K562 (cell line): ENCODE results near the gene SAP30L. TPM values are rescaled to one million over a fixed set of nuclear protein-coding genes. Genes with fewer than 3 reads are reported as not detected.

ENCODE experiments used
- ATAC-seq: fragments of 200-7000 bp; cut with Tn5 transposase; 3 replicates; pipeline ENCODE4 v1.9.1; 2020; ENCODE audit warnings: moderate library complexity
- BruUV-seq: library from RNA; stranded (reverse); fragments of 400-500 nt; replicated peaks from 2 replicates; lab custom pipeline; 2021; lab: Mats Ljungman, UMichigan
- CTCF ChIA-PET: fragments of 300-600 bp; formaldehyde crosslinking; extraction: SDS; loops from one replicate; lab custom pipeline; 2021; ENCODE audit warnings: low intra/inter-chr PET ratio; lab: Yijun Ruan, JAX
- POLR2A ChIA-PET: fragments of 300-600, 350-650 bp; sonication (Branson Sonifier 250); formaldehyde crosslinking; extraction: SDS; loops from one replicate; lab custom pipeline; 2021; ENCODE audit warnings: antibody characterized with exemption, inconsistent platforms; lab: Yijun Ruan, JAX
- DNase-seq, 4 experiments: peaks; one replicate each; pipeline versions ENCODE4 v3.0.0 to v3.0.0-alpha.2; 2011 to 2018; ENCODE audit warnings: low spot score in 3 of 4, mixed read lengths in 3 of 4; ENCODE audit errors: extremely low read depth in 1 of 4
- FAIRE-seq: peaks from 2 replicates; lab custom pipeline; 2011; peaks lifted over from hg19 to GRCh38; lab: Jason Lieb, UNC
- H2AFZ ChIP-seq: 2 replicates; pipeline ENCODE4 v1.6.0; 2011; ENCODE audit warnings: low read depth, low read length, control low read depth, inconsistent platforms
- H3K27ac ChIP-seq: fragments of 200-600 bp; 3 replicates; pipeline ENCODE4 v1.8.0; 2011; ENCODE audit warnings: low read depth, mild to moderate bottlenecking, control low read depth, inconsistent platforms, low read length, moderate library complexity, mixed read lengths; ENCODE audit errors: extremely low read depth
- H3K27me3 ChIP-seq, 2 experiments: fragments of 300-600 bp in 1 of 2; 2 replicates in 1 of 2; 3 replicates in 1 of 2; pipeline versions ENCODE4 v1.6.0 to v1.8.0; 2011; ENCODE audit warnings: inconsistent platforms in 2 of 2, low read length in 2 of 2, mild to moderate bottlenecking in 1 of 2, mixed read lengths in 1 of 2, moderate library complexity in 1 of 2; ENCODE audit not compliant: control insufficient read depth in 2 of 2, insufficient read depth in 2 of 2
- H3K36me3 ChIP-seq: fragments of 300-600 bp; 3 replicates; pipeline ENCODE4 v1.8.0; 2011; ENCODE audit warnings: mild to moderate bottlenecking, low read length, inconsistent platforms; ENCODE audit not compliant: control insufficient read depth, insufficient read depth
- H3K4me1 ChIP-seq, 2 experiments: fragments of 200-600 bp in 1 of 2; replicated peaks in 1 of 2; 2 replicates in 1 of 2; 3 replicates in 1 of 2; pipeline versions ENCODE4 v1.5.1 to v1.8.0; 2011; ENCODE audit warnings: inconsistent platforms in 2 of 2, low read length in 2 of 2, mild to moderate bottlenecking in 1 of 2, mixed read lengths in 1 of 2, moderate library complexity in 1 of 2; ENCODE audit not compliant: control insufficient read depth in 2 of 2, insufficient read depth in 2 of 2
- H3K4me2 ChIP-seq: 2 replicates; pipeline ENCODE4 v1.6.1; 2011; ENCODE audit warnings: low read length, control low read depth, inconsistent platforms, mixed read lengths; ENCODE audit not compliant: insufficient read depth
- H3K4me3 ChIP-seq: fragments of 200-600 bp; sonication (generic), shearing (Covaris generic); 2 replicates; pipeline ENCODE4 v1.5.1; 2016; ENCODE audit warnings: control low read depth, inconsistent platforms
- H3K79me2 ChIP-seq: fragments of 200-600 bp; 3 replicates; pipeline ENCODE4 v1.8.0; 2011; ENCODE audit warnings: low read length, inconsistent platforms; ENCODE audit not compliant: control insufficient read depth, insufficient read depth
- H3K9ac ChIP-seq, 2 experiments: 2 replicates each; pipeline versions ENCODE4 v1.6.0 to v1.6.1; 2011; ENCODE audit warnings: low read depth in 2 of 2, low read length in 2 of 2, control low read depth in 1 of 2, inconsistent platforms in 1 of 2, mild to moderate bottlenecking in 1 of 2, mixed read lengths in 1 of 2; ENCODE audit not compliant: insufficient read depth in 1 of 2
- H3K9me1 ChIP-seq: one replicate; pipeline ENCODE4 v1.6.0; 2011; ENCODE audit warnings: inconsistent platforms, mild to moderate bottlenecking, low read length, moderate library complexity; ENCODE audit not compliant: control insufficient read depth, insufficient read depth
- H3K9me3 ChIP-seq: replicated peaks from 2 replicates; pipeline ENCODE4 v1.5.1; 2011; ENCODE audit warnings: low read depth, low read length, inconsistent platforms; ENCODE audit not compliant: control insufficient read depth, insufficient read depth
- H4K20me1 ChIP-seq: replicated peaks from 2 replicates; pipeline ENCODE4 v1.6.1; 2011; ENCODE audit warnings: low read length, inconsistent platforms, mixed read lengths; ENCODE audit not compliant: control insufficient read depth, insufficient read depth
- CBX3 ChIP-seq, 2 experiments: IDR thresholded peaks; 1 replicate in 1 of 2; 2 replicates in 1 of 2; pipeline ENCODE4 v1.6.1; 2012; ENCODE audit warnings: inconsistent platforms in 2 of 2, low read length in 2 of 2, borderline replicate concordance in 1 of 2, control low read depth in 1 of 2
- EGR1 ChIP-seq: fragments of 450-650 bp; conservative IDR thresholded peaks from 2 replicates; pipeline ENCODE4 v1.6.1; 2017; ENCODE audit warnings: mild to moderate bottlenecking
- HDAC2 ChIP-seq: fragments of 450-650 bp; IDR thresholded peaks from 2 replicates; pipeline ENCODE4 v1.6.1; 2016; ENCODE audit warnings: mild to moderate bottlenecking
- NFIC ChIP-seq: fragments of 450-650 bp; IDR thresholded peaks from 2 replicates; pipeline ENCODE4 v1.6.1; 2017; ENCODE audit warnings: mild to moderate bottlenecking, inconsistent platforms
- POLR2A ChIP-seq: fragments of 450-650 bp; conservative IDR thresholded peaks from 2 replicates; pipeline ENCODE4 v1.6.1; 2016
- WGBS: fragments of 100-300 bp; shearing (Covaris generic); methylation state at CpG from one replicate; pipeline ENCODE4 v1.1.6; 2016; ENCODE audit warnings: low coverage, mixed read lengths; ENCODE audit not compliant: insufficient coverage; ENCODE audit errors: missing lambda C conversion rate; 5-methylcytosine and 5-hydroxymethylcytosine counted together
- in situ Hi-C: fragments of 300-500 bp; cut with MboI; formaldehyde crosslinking; loops from 4 replicates; pipeline ENCODE4 v1.15.0; 2018; ENCODE audit warnings: inconsistent platforms, mixed read lengths
- intact Hi-C: fragments of 100-400 bp; cut with micrococcal nuclease; formaldehyde crosslinking; loops from 2 replicates; pipeline ENCODE4 v1.14.2; 2022
- polyA plus RNA-seq, 8 experiments: library from polyadenylated mRNA; depleted of rRNA in 4 of 8; stranded (reverse) in 5 of 8; unstranded in 3 of 8; fragments of >200 nt; fragmentation: Nextera tagmentation in 2 of 8; fragmentation: Illumina TruSeq in 1 of 8; extraction: Ambion mirVana in 2 of 8; extraction: Trizol in 1 of 8; gene quantifications; 2 replicates each; pipeline versions ENCODE4 v1.2.1 to v1.2.3, GENCODE V29; 2011 to 2014; ENCODE audit warnings: inconsistent platforms in 1 of 8, missing spikeins in 1 of 8
- total RNA-seq, 7 experiments: library from RNA; depleted of rRNA in 6 of 7; stranded (reverse); fragments of >200 nt in 6 of 7; fragmentation: Illumina TruSeq in 2 of 7; extraction: Trizol in 2 of 7; gene quantifications; 2 replicates each; pipeline versions ENCODE4 v1.2.1 to v1.2.3, GENCODE V29; 2011 to 2021; ENCODE audit warnings: low replicate concordance in 1 of 7

The SAP30L gene
- total and polyA plus RNA-seq, 9 of the 15 experiments (the other 6 are each of a cell fraction or from before 2014, with no cell fraction given) = 5.1 to 33.6 (median 28.1) TPM

DNA sequence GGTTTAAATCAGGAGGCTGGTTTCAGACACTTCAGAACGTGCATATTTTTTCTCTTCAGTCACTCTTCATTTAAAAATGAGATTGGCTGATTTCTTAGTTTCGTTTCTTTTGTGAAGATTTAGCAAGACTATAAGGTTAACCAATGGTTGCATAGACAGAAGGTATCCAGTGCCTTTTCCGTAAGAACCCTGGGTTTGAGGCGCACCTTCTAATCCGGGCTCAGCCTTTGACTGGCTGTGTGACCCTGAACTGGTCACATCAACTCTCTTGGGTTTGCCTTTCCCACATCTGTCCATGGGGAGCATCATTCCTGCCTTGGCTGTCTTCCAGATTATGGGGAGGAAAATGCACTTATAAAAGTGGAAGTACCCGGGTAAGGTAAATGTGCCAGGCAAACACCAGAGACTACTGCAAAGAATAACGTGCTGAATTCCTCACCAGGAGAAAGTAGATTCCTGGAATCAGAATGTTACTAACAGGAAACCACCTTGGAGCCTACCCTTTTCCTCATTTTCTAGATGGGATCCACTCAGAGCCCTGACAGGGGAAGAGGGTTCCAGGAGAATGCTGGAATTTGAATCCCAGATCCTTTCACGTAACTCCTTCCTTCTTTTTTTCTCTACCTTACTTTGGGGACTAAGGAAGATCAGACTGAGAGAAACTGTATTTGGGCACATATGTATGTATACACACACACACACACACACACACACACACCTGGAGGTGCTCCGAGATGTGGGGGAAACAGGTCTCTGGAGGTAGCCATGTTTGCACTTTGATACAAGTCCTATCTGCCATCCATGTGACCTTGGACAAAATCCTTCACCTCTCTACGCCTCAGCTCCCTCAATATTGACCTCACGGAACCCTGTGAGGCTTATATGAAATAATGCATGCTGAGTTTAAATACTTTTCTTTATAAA, 25.4 kb downstream of the SAP30L start:
- ATAC-seq = no peak
- Histone ChIP-seq H3K79me2 (no peaks in the 10 kb centered on the region), H3K4me3 (no peak overlapping the region), H3K27me3 (peaks cover 40 to 51% of the 10 kb centered on the region in 2 experiments), H3K4me1 (peaks cover 0 to 7% of the 10 kb centered on the region in 2 experiments; a peak in 1 of 5 replicates), H3K27ac (no peak overlapping the region), H2AFZ (no peak overlapping the region), H4K20me1 (peaks cover 2% of the 10 kb centered on the region; the same call in 1 of the 2 replicates), H3K36me3 (no peaks in the 10 kb centered on the region), H3K9ac (no peak overlapping the region), H3K4me2 (no peak overlapping the region), H3K9me1 (no peaks in the 10 kb centered on the region), H3K9me3 (no peaks in the 10 kb centered on the region)
- TF ChIP-seq NFIC = 0 out of 2 replicates have a peak, but pooled peaks have one; percentile 11
- TF ChIP-seq HDAC2 = no peak
- DNase-seq = no peak
- CTCF ChIA-PET = no interaction called here
- POLR2A ChIA-PET = interaction anchor here (0.6 to 1.0 kb wide), 2 partner anchors 144 to 505 kb away, joined by 3 read pairs; no protein-coding TSS in a partner anchor
- no peak for FAIRE-seq
- WGBS = under 1% methylated on average over 10 of the region's 11 CpGs
- in situ Hi-C loops = no loop called here
- no TSS peak for BruUV-seq
- intact Hi-C loops = no loop called here

- no peak overlapping the region for H3K4me3 ChIP-seq
- H3K9me3 ChIP-seq = no peaks in the 10 kb centered on the region
- H3K79me2 ChIP-seq = no peaks in the 10 kb centered on the region
- no peak for FAIRE-seq
- ChIA-PET POLR2A (no interaction called here), CTCF (no interaction called here)
- TF ChIP-seq POLR2A (no peak), CBX3 (IDR thresholded peaks at IDR 0.05; ENCODE audit: borderline replicate concordance in 1 of 2, low read length in 2 of 2) (no peak), EGR1 (peak; percentile 22; the same call in 1 of the 2 replicates)
- no peak for ATAC-seq
- H3K9me1 ChIP-seq = no peaks in the 10 kb centered on the region
- H3K36me3 ChIP-seq = no peaks in the 10 kb centered on the region
- in situ Hi-C loops = no loop called here
- H2AFZ ChIP-seq = no peak overlapping the region
- WGBS = 10% methylated on average over 35 of the region's 35 CpGs
- intact Hi-C loops = no loop called here
- H3K27ac ChIP-seq = no peak overlapping the region
- peaks cover 54 to 64% of the 10 kb centered on the region in 2 experiments for H3K27me3 ChIP-seq
- H3K4me2 ChIP-seq = no peak overlapping the region
- no peak overlapping the region for H3K9ac ChIP-seq
- no TSS peak for BruUV-seq
- no peak for DNase-seq
- peaks cover 0 to 15% of the 10 kb centered on the region in 2 experiments; a peak in 1 of 5 replicates for H3K4me1 ChIP-seq
- peaks cover 5% of the 10 kb centered on the region; the same call in 1 of the 2 replicates for H4K20me1 ChIP-seq
Observed at GRCh38 chr5:154472871-154473580, 27.2 kb downstream of the SAP30L start.
